Activated CD8-positive, alpha-beta memory T cell treated with anti-CD3 and anti-CD28 coated beads, Interleukin-2, amount 50 U/mL, for 48 hours (primary cell): ENCODE measurements around the gene HOXC13.

Experiments used
- DNase-seq: peaks from one replicate; pipeline ENCODE4 v3.0.0-alpha.2; 2020

HOXC13 gene

GRCh38 chr12:53938326-53939140, at the start of gene HOXC13:
Gene HOXC13 (plus strand): TSS chr12:53938831. CDS start chr12:53938907, 76 bp downstream.
- DNase-seq = no peak

- DNase-seq = no peak
Observed at GRCh38 chr12:53890081-53890480, 48.5 kb upstream of the HOXC13 start.

- DNase-seq = no peak
Observed at GRCh38 chr12:53892762-53893395, 45.8 kb upstream of the HOXC13 start.

- DNase-seq = no peak
Observed at GRCh38 chr12:53899230-53899629, 39.4 kb upstream of the HOXC13 start.

- DNase-seq = no peak
Observed at GRCh38 chr12:53907103-53907502, 31.5 kb upstream of the HOXC13 start.

GRCh38 chr12:53916788-53917655, 21.6 kb upstream of the HOXC13 start:
- no peak for DNase-seq

- DNase-seq = no peak
Observed at GRCh38 chr12:53924521-53925405, 13.9 kb upstream of the HOXC13 start.

GRCh38 chr12:53927220-53928029, 11.2 kb upstream of the HOXC13 start:
- no peak for DNase-seq

GRCh38 chr12:53928054-53928835, 10.4 kb upstream of the HOXC13 start:
- DNase-seq = no peak

- DNase-seq = no peak
Observed at GRCh38 chr12:53929527-53929926, 9.1 kb upstream of the HOXC13 start.

GRCh38 chr12:53930591-53931255, 7.9 kb upstream of the HOXC13 start:
- no peak for DNase-seq

GRCh38 chr12:53931844-53932581, 6.6 kb upstream of the HOXC13 start:
- no peak for DNase-seq

- no peak for DNase-seq
Observed at GRCh38 chr12:53932915-53933314, 5.7 kb upstream of the HOXC13 start.

- DNase-seq = no peak
Observed at GRCh38 chr12:53935383-53936341, 3.0 kb upstream of the HOXC13 start.

GRCh38 chr12:53937099-53937498, 1.5 kb upstream of the HOXC13 start:
- DNase-seq = no peak

- no peak for DNase-seq
Observed at GRCh38 chr12:53937596-53938325, 870 bp upstream of the HOXC13 start.
